K562 (cell line): ENCODE measurements around the gene SPATC1L. TPM values are rescaled to one million over a fixed set of nuclear protein-coding genes. Genes with fewer than 3 reads are reported as not detected.

Source experiments
- ATAC-seq: fragments of 200-7000 bp; cut with Tn5 transposase; 3 replicates; pipeline ENCODE4 v1.9.1; 2020; ENCODE audit warnings: moderate library complexity
- BruUV-seq: library from RNA; stranded (reverse); fragments of 400-500 nt; replicated peaks from 2 replicates; lab custom pipeline; 2021; lab: Mats Ljungman, UMichigan
- CTCF ChIA-PET: fragments of 300-600 bp; formaldehyde crosslinking; extraction: SDS; loops from one replicate; lab custom pipeline; 2021; ENCODE audit warnings: low intra/inter-chr PET ratio; lab: Yijun Ruan, JAX
- POLR2A ChIA-PET: fragments of 300-600, 350-650 bp; sonication (Branson Sonifier 250); formaldehyde crosslinking; extraction: SDS; loops from one replicate; lab custom pipeline; 2021; ENCODE audit warnings: antibody characterized with exemption, inconsistent platforms; lab: Yijun Ruan, JAX
- DNase-seq, 4 experiments: peaks; one replicate each; pipeline versions ENCODE4 v3.0.0 to v3.0.0-alpha.2; 2011 to 2018; ENCODE audit warnings: low spot score in 3 of 4, mixed read lengths in 3 of 4; ENCODE audit errors: extremely low read depth in 1 of 4
- FAIRE-seq: peaks from 2 replicates; lab custom pipeline; 2011; peaks lifted over from hg19 to GRCh38; lab: Jason Lieb, UNC
- H2AFZ ChIP-seq: 2 replicates; pipeline ENCODE4 v1.6.0; 2011; ENCODE audit warnings: low read depth, low read length, control low read depth, inconsistent platforms
- H3K27ac ChIP-seq: fragments of 200-600 bp; 3 replicates; pipeline ENCODE4 v1.8.0; 2011; ENCODE audit warnings: low read depth, mild to moderate bottlenecking, control low read depth, inconsistent platforms, low read length, moderate library complexity, mixed read lengths; ENCODE audit errors: extremely low read depth
- H3K27me3 ChIP-seq, 2 experiments: fragments of 300-600 bp in 1 of 2; 2 replicates in 1 of 2; 3 replicates in 1 of 2; pipeline versions ENCODE4 v1.6.0 to v1.8.0; 2011; ENCODE audit warnings: inconsistent platforms in 2 of 2, low read length in 2 of 2, mild to moderate bottlenecking in 1 of 2, mixed read lengths in 1 of 2, moderate library complexity in 1 of 2; ENCODE audit not compliant: control insufficient read depth in 2 of 2, insufficient read depth in 2 of 2
- H3K36me3 ChIP-seq: fragments of 300-600 bp; 3 replicates; pipeline ENCODE4 v1.8.0; 2011; ENCODE audit warnings: mild to moderate bottlenecking, low read length, inconsistent platforms; ENCODE audit not compliant: control insufficient read depth, insufficient read depth
- H3K4me1 ChIP-seq, 2 experiments: fragments of 200-600 bp in 1 of 2; replicated peaks in 1 of 2; 2 replicates in 1 of 2; 3 replicates in 1 of 2; pipeline versions ENCODE4 v1.5.1 to v1.8.0; 2011; ENCODE audit warnings: inconsistent platforms in 2 of 2, low read length in 2 of 2, mild to moderate bottlenecking in 1 of 2, mixed read lengths in 1 of 2, moderate library complexity in 1 of 2; ENCODE audit not compliant: control insufficient read depth in 2 of 2, insufficient read depth in 2 of 2
- H3K4me2 ChIP-seq: 2 replicates; pipeline ENCODE4 v1.6.1; 2011; ENCODE audit warnings: low read length, control low read depth, inconsistent platforms, mixed read lengths; ENCODE audit not compliant: insufficient read depth
- H3K4me3 ChIP-seq: fragments of 200-600 bp; sonication (generic), shearing (Covaris generic); 2 replicates; pipeline ENCODE4 v1.5.1; 2016; ENCODE audit warnings: control low read depth, inconsistent platforms
- H3K79me2 ChIP-seq: fragments of 200-600 bp; 3 replicates; pipeline ENCODE4 v1.8.0; 2011; ENCODE audit warnings: low read length, inconsistent platforms; ENCODE audit not compliant: control insufficient read depth, insufficient read depth
- H3K9ac ChIP-seq, 2 experiments: 2 replicates each; pipeline versions ENCODE4 v1.6.0 to v1.6.1; 2011; ENCODE audit warnings: low read depth in 2 of 2, low read length in 2 of 2, control low read depth in 1 of 2, inconsistent platforms in 1 of 2, mild to moderate bottlenecking in 1 of 2, mixed read lengths in 1 of 2; ENCODE audit not compliant: insufficient read depth in 1 of 2
- H3K9me1 ChIP-seq: one replicate; pipeline ENCODE4 v1.6.0; 2011; ENCODE audit warnings: inconsistent platforms, mild to moderate bottlenecking, low read length, moderate library complexity; ENCODE audit not compliant: control insufficient read depth, insufficient read depth
- H3K9me3 ChIP-seq: replicated peaks from 2 replicates; pipeline ENCODE4 v1.5.1; 2011; ENCODE audit warnings: low read depth, low read length, inconsistent platforms; ENCODE audit not compliant: control insufficient read depth, insufficient read depth
- H4K20me1 ChIP-seq: replicated peaks from 2 replicates; pipeline ENCODE4 v1.6.1; 2011; ENCODE audit warnings: low read length, inconsistent platforms, mixed read lengths; ENCODE audit not compliant: control insufficient read depth, insufficient read depth
- CCNT2 ChIP-seq: IDR thresholded peaks from 2 replicates; pipeline ENCODE4 v1.6.1; 2011; ENCODE audit warnings: borderline replicate concordance, low read depth, mild to moderate bottlenecking, moderate library complexity, mixed read lengths, low read length; ENCODE audit not compliant: insufficient read length; ENCODE audit errors: extremely low read depth
- CREB1 ChIP-seq, 2 experiments: sonication (generic) in 1 of 2; formaldehyde crosslinking in 1 of 2; IDR thresholded peaks; 2 replicates each; pipeline versions ENCODE4 v1.6.1 to v1.8.0; 2012 to 2022; ENCODE audit warnings: inconsistent platforms in 1 of 2, mild to moderate bottlenecking in 1 of 2, missing genetic modification reagents in 1 of 2, moderate library complexity in 1 of 2
- CTCF ChIP-seq, 3 experiments: IDR thresholded peaks in 2 of 3; conservative IDR thresholded peaks in 1 of 3; 2 replicates each; pipeline ENCODE4 v1.5.1; 2011 to 2012; ENCODE audit warnings: low read length in 3 of 3, mild to moderate bottlenecking in 3 of 3, control low read depth in 2 of 3, improper control_type of control experiment in 1 of 3, inconsistent platforms in 1 of 3, low read depth in 1 of 3, mixed read lengths in 1 of 3, moderate library complexity in 1 of 3; ENCODE audit not compliant: insufficient read depth in 2 of 3
- E2F4 ChIP-seq: sonication (generic); formaldehyde crosslinking; IDR thresholded peaks from 2 replicates; pipeline ENCODE4 v1.8.0; 2022; ENCODE audit warnings: mild to moderate bottlenecking, low read depth, missing genetic modification reagents
- FOXK1 ChIP-seq: sonication (generic); formaldehyde crosslinking; IDR thresholded peaks from 2 replicates; pipeline ENCODE4 v1.8.0; 2022; ENCODE audit warnings: missing genetic modification reagents, mild to moderate bottlenecking, borderline replicate concordance
- HDAC1 ChIP-seq, 2 experiments: fragments of 450-650 bp; IDR thresholded peaks; 2 replicates each; pipeline ENCODE4 v1.6.1; 2016 to 2017; ENCODE audit warnings: inconsistent platforms in 1 of 2, mild to moderate bottlenecking in 1 of 2, moderate library complexity in 1 of 2
- MTA1 ChIP-seq: fragments of 450-650 bp; IDR thresholded peaks from 2 replicates; pipeline ENCODE4 v1.6.1; 2017; ENCODE audit warnings: borderline replicate concordance
- ZNF224 ChIP-seq: sonication (generic); formaldehyde crosslinking; IDR thresholded peaks from 2 replicates; pipeline ENCODE4 v1.8.0; 2022; ENCODE audit warnings: mild to moderate bottlenecking, missing genetic modification reagents
- ZNF785 ChIP-seq: fragments of 250-450 bp; sonication (Bioruptor Pico); IDR thresholded peaks from 2 replicates; pipeline ENCODE4 v1.4.0; 2020; ENCODE audit warnings: mild to moderate bottlenecking
- WGBS: fragments of 100-300 bp; shearing (Covaris generic); methylation state at CpG from one replicate; pipeline ENCODE4 v1.1.6; 2016; ENCODE audit warnings: low coverage, mixed read lengths; ENCODE audit not compliant: insufficient coverage; ENCODE audit errors: missing lambda C conversion rate; 5-methylcytosine and 5-hydroxymethylcytosine counted together
- in situ Hi-C: fragments of 300-500 bp; cut with MboI; formaldehyde crosslinking; loops from 4 replicates; pipeline ENCODE4 v1.15.0; 2018; ENCODE audit warnings: inconsistent platforms, mixed read lengths
- intact Hi-C: fragments of 100-400 bp; cut with micrococcal nuclease; formaldehyde crosslinking; loops from 2 replicates; pipeline ENCODE4 v1.14.2; 2022
- polyA plus RNA-seq, 8 experiments: library from polyadenylated mRNA; depleted of rRNA in 4 of 8; stranded (reverse) in 5 of 8; unstranded in 3 of 8; fragments of >200 nt; fragmentation: Nextera tagmentation in 2 of 8; fragmentation: Illumina TruSeq in 1 of 8; extraction: Ambion mirVana in 2 of 8; extraction: Trizol in 1 of 8; gene quantifications; 2 replicates each; pipeline versions ENCODE4 v1.2.1 to v1.2.3, GENCODE V29; 2011 to 2014; ENCODE audit warnings: inconsistent platforms in 1 of 8, missing spikeins in 1 of 8
- total RNA-seq, 7 experiments: library from RNA; depleted of rRNA in 6 of 7; stranded (reverse); fragments of >200 nt in 6 of 7; fragmentation: Illumina TruSeq in 2 of 7; extraction: Trizol in 2 of 7; gene quantifications; 2 replicates each; pipeline versions ENCODE4 v1.2.1 to v1.2.3, GENCODE V29; 2011 to 2021; ENCODE audit warnings: low replicate concordance in 1 of 7

Gene SPATC1L
- total and polyA plus RNA-seq, 9 of the 15 experiments (the other 6 are each of a cell fraction or from before 2014, with no cell fraction given): 0.14 to 121 (median 34.0) TPM; not detected in 1

GRCh38 chr21:46180079-46180722 lies 4.1 kb downstream of the SPATC1L start:
- H3K4me1 ChIP-seq: peaks cover 35 to 57% of the 10 kb centered on the region in 2 experiments
- 14% methylated on average over 24 of the region's 24 CpGs for WGBS
- intact Hi-C loops (no loop called here), in situ Hi-C loops (no loop called here)
- POLR2A ChIA-PET: interaction anchor here (1.8 kb wide), 1 partner anchor 8 kb away, joined by 5 read pairs; no protein-coding TSS in a partner anchor
- BruUV-seq: no TSS peak
- H3K4me2 ChIP-seq: peak overlapping the region; percentile 76
- CTCF ChIA-PET: no interaction called here
- peak overlapping the region; percentile 60 for H3K27ac ChIP-seq
- peaks cover 30% of the 10 kb centered on the region; the same call in 1 of the 3 replicates for H3K36me3 ChIP-seq
- DNase-seq (peak; percentile 57 to 70 (median 66)), FAIRE-seq (peak; percentile 69), ATAC-seq (peak; percentile 10; the same call in 2 of the 3 replicates)
- H4K20me1 ChIP-seq: no peaks in the 10 kb centered on the region
- H3K9me3 ChIP-seq: no peaks in the 10 kb centered on the region
- H3K27me3 ChIP-seq: no peaks in the 10 kb centered on the region
- H3K79me2 ChIP-seq: peaks cover 82% of the 10 kb centered on the region
- peak overlapping the region; percentile 80 for H2AFZ ChIP-seq
- peak overlapping the region; percentile 54 to 87 for H3K9ac ChIP-seq
- H3K9me1 ChIP-seq: peaks cover 5% of the 10 kb centered on the region
- H3K4me3 ChIP-seq: peak overlapping the region; percentile 8; the same call in 1 of the 2 replicates
- TF ChIP-seq CTCF (IDR thresholded peaks at IDR 0.05 in 2 of 3, conservative IDR thresholded peaks at IDR 0.05 in 1 of 3; ENCODE audit: insufficient read depth in 2 of 3, low read depth in 1 of 3, low read length in 3 of 3) (no peak), HDAC1 (IDR thresholded peaks at IDR 0.05) (peak in 1 of 2 experiments; percentile 54; a peak in 1 of 4 replicates), FOXK1 (0 out of 2 replicates have a peak, but pooled peaks have one; percentile 32), E2F4 (CRISPR knock-in tag) (no peak), CREB1 (IDR thresholded peaks at IDR 0.05) (no peak), CREB1 (CRISPR knock-in tag; IDR thresholded peaks at IDR 0.05) (no peak), CCNT2 (peak; percentile 48), MTA1 (peak; percentile 41; the same call in 1 of the 2 replicates), ZNF224 (CRISPR knock-in tag) (no peak), ZNF785 (CRISPR knock-in tag) (no peak)
